Keratinocyte (primary cell): Measurements from ENCODE around the gene OTOGL. TPM values are rescaled to one million over a fixed set of nuclear protein-coding genes. Genes with fewer than 3 reads are reported as not detected.

Experiments used
- DNase-seq: peaks from one replicate; pipeline ENCODE4 v3.0.0-alpha.2; 2011; ENCODE audit warnings: low read depth, missing footprints, low spot score
- FAIRE-seq: peaks from 2 replicates; lab custom pipeline; 2011; peaks lifted over from hg19 to GRCh38; lab: Jason Lieb, UNC
- H2AFZ ChIP-seq: 2 replicates; pipeline ENCODE4 v1.6.0; 2012; ENCODE audit warnings: low read length, control low read depth, inconsistent platforms; ENCODE audit not compliant: control insufficient read depth
- H3K27ac ChIP-seq: 2 replicates; pipeline ENCODE4 v1.5.1; 2011; ENCODE audit warnings: low read length; ENCODE audit not compliant: control insufficient read depth, insufficient read depth
- H3K27me3 ChIP-seq: 3 replicates; pipeline ENCODE4 v1.6.0; 2011; ENCODE audit warnings: low read length; ENCODE audit not compliant: control insufficient read depth, insufficient read depth; ENCODE audit errors: extremely low read depth
- H3K36me3 ChIP-seq, 2 experiments: 2 replicates in 1 of 2; 3 replicates in 1 of 2; pipeline ENCODE4 v1.5.1; 2011; ENCODE audit warnings: low read length in 2 of 2, mild to moderate bottlenecking in 1 of 2; ENCODE audit not compliant: control insufficient read depth in 2 of 2, insufficient read depth in 2 of 2; ENCODE audit errors: extremely low read depth in 1 of 2
- H3K4me1 ChIP-seq: 3 replicates; pipeline ENCODE4 v1.5.1; 2011; ENCODE audit warnings: low read length; ENCODE audit not compliant: control insufficient read depth, insufficient read depth; ENCODE audit errors: extremely low read depth
- H3K4me2 ChIP-seq: 3 replicates; pipeline ENCODE4 v1.6.0; 2011; ENCODE audit warnings: low read depth, low read length; ENCODE audit not compliant: control insufficient read depth, insufficient read depth; ENCODE audit errors: extremely low read depth
- H3K4me3 ChIP-seq, 3 experiments: fragments of 200-600 bp in 1 of 3; sonication (generic) in 1 of 3; 2 replicates in 2 of 3; 3 replicates in 1 of 3; pipeline ENCODE4 v1.5.1; 2011 to 2016; ENCODE audit warnings: low read length in 3 of 3, mild to moderate bottlenecking in 3 of 3, control low read depth in 2 of 3, inconsistent platforms in 1 of 3, low read depth in 1 of 3, mixed read lengths in 1 of 3, mixed run types in 1 of 3, moderate library complexity in 1 of 3; ENCODE audit not compliant: control insufficient read depth in 2 of 3, insufficient read depth in 2 of 3; ENCODE audit errors: extremely low read depth in 1 of 3
- H3K79me2 ChIP-seq: 2 replicates; pipeline ENCODE4 v1.6.0; 2012; ENCODE audit warnings: low read length; ENCODE audit not compliant: control insufficient read depth, insufficient read depth
- H3K9ac ChIP-seq: 3 replicates; pipeline ENCODE4 v1.6.0; 2011; ENCODE audit warnings: low read length; ENCODE audit not compliant: control insufficient read depth, insufficient read depth; ENCODE audit errors: extremely low read depth
- H3K9me1 ChIP-seq: 3 replicates; pipeline ENCODE4 v1.6.0; 2011; ENCODE audit warnings: low read length; ENCODE audit not compliant: control insufficient read depth, insufficient read depth; ENCODE audit errors: extremely low read depth
- H3K9me3 ChIP-seq: 2 replicates; pipeline ENCODE4 v1.5.1; 2012; ENCODE audit warnings: low read depth, low read length; ENCODE audit not compliant: control insufficient read depth
- H4K20me1 ChIP-seq: 3 replicates; pipeline ENCODE4 v1.6.0; 2011; ENCODE audit warnings: low read length; ENCODE audit not compliant: control insufficient read depth, insufficient read depth; ENCODE audit errors: extremely low read depth
- EZH2 ChIP-seq: IDR thresholded peaks from one replicate; pipeline ENCODE4 v1.6.1; 2012; ENCODE audit warnings: inconsistent platforms, mild to moderate bottlenecking, low read length, moderate library complexity
- dilution Hi-C: fragments of 300-500 bp; cut with MboI; formaldehyde crosslinking; loops from one replicate; pipeline ENCODE4 v1.7.0; 2020; ENCODE audit warnings: low sequenced_read_pairs; ENCODE audit not compliant: extremely low pct_ligation_motif_present
- polyA plus RNA-seq, 5 experiments: library from polyadenylated mRNA; depleted of rRNA in 3 of 5; stranded (reverse) in 3 of 5; stranded (forward) in 1 of 5; unstranded in 1 of 5; fragments of >200 nt; gene quantifications; 1 replicate in 1 of 5; 2 replicates in 3 of 5; 3 replicates in 1 of 5; pipeline versions ENCODE4 v1.2.1 to v1.2.3, GENCODE V29; 2011 to 2012; ENCODE audit warnings: missing spikeins in 2 of 5, low read depth in 1 of 5, low replicate concordance in 1 of 5
- TF ChIP-seq, protein P1 (sequence below), 3 experiments: IDR thresholded peaks in 1 of 3; conservative IDR thresholded peaks in 1 of 3; optimal IDR thresholded peaks in 1 of 3; 2 replicates in 2 of 3; 3 replicates in 1 of 3; pipeline versions ENCODE3 to v1.5.1; 2011; ENCODE audit warnings: low read length in 3 of 3, mild to moderate bottlenecking in 3 of 3, moderate library complexity in 2 of 3, control low read depth in 1 of 3, inconsistent platforms in 1 of 3; ENCODE audit not compliant: insufficient read depth in 2 of 3; ENCODE audit errors: extremely low read depth in 1 of 3

Gene OTOGL
- polyA plus RNA-seq, 1 donor (not counting 4 experiments of a cell fraction or from before 2014, with no cell fraction given): 0.08 TPM

- Histone ChIP-seq H3K9ac (no peak overlapping the region), H3K9me3 (no peaks in the 10 kb centered on the region), H2AFZ (no peak overlapping the region), H3K4me2 (no peak overlapping the region), H4K20me1 (no peaks in the 10 kb centered on the region), H3K27ac (no peak overlapping the region), H3K9me1 (no peaks in the 10 kb centered on the region), H3K27me3 (no peaks in the 10 kb centered on the region), H3K36me3 (no peaks in the 10 kb centered on the region), H3K4me1 (no peaks in the 10 kb centered on the region), H3K79me2 (no peaks in the 10 kb centered on the region), H3K4me3 (no peak overlapping the region)
- TF ChIP-seq, protein P1, sequence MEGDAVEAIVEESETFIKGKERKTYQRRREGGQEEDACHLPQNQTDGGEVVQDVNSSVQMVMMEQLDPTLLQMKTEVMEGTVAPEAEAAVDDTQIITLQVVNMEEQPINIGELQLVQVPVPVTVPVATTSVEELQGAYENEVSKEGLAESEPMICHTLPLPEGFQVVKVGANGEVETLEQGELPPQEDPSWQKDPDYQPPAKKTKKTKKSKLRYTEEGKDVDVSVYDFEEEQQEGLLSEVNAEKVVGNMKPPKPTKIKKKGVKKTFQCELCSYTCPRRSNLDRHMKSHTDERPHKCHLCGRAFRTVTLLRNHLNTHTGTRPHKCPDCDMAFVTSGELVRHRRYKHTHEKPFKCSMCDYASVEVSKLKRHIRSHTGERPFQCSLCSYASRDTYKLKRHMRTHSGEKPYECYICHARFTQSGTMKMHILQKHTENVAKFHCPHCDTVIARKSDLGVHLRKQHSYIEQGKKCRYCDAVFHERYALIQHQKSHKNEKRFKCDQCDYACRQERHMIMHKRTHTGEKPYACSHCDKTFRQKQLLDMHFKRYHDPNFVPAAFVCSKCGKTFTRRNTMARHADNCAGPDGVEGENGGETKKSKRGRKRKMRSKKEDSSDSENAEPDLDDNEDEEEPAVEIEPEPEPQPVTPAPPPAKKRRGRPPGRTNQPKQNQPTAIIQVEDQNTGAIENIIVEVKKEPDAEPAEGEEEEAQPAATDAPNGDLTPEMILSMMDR (optimal IDR thresholded peaks at IDR 0.05 in 1 of 3, IDR thresholded peaks at IDR 0.05 in 1 of 3, conservative IDR thresholded peaks at IDR 0.05 in 1 of 3; ENCODE audit: extremely low read depth in 1 of 3, insufficient read depth in 2 of 3, low read length in 3 of 3): no peak
- TF ChIP-seq EZH2: no peak
- DNase-seq: no peak
- FAIRE-seq: no peak
- dilution Hi-C loops: no loop called here
Measured at GRCh38 chr12:80234667-80235066, 135.3 kb downstream of the OTOGL start.

DNA sequence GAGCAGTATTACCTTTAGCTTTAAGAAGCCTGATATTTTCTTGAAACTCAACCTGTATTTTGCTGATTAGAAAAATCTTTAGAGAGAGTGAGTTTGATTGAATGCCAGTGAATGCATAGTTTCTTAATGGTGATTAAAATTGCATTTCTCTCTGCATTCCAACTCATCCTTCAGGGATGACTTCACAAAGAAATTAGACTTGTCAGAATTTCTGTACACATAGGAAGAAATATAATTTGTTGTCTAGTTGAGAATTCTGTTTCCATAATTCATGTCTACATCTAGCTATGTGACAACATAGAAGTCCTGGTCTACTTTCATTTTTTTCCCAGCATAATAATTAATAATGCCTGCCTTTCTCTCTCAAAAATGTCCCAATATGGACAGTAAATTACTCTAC, 136.6 kb downstream of the OTOGL start:
- no peaks in the 10 kb centered on the region for H3K9me1 ChIP-seq
- H3K9ac ChIP-seq: no peak overlapping the region
- H3K36me3 ChIP-seq: no peaks in the 10 kb centered on the region
- dilution Hi-C loops: no loop called here
- H3K9me3 ChIP-seq: no peaks in the 10 kb centered on the region
- no peaks in the 10 kb centered on the region for H4K20me1 ChIP-seq
- no peaks in the 10 kb centered on the region for H3K27me3 ChIP-seq
- no peak overlapping the region for H3K4me3 ChIP-seq
- H2AFZ ChIP-seq: no peak overlapping the region
- no peak for FAIRE-seq
- DNase-seq: no peak
- H3K4me1 ChIP-seq: no peaks in the 10 kb centered on the region
- no peak overlapping the region for H3K4me2 ChIP-seq
- TF ChIP-seq EZH2: no peak
- TF ChIP-seq, protein P1 (optimal IDR thresholded peaks at IDR 0.05 in 1 of 3, IDR thresholded peaks at IDR 0.05 in 1 of 3, conservative IDR thresholded peaks at IDR 0.05 in 1 of 3; ENCODE audit: extremely low read depth in 1 of 3, insufficient read depth in 2 of 3, low read length in 3 of 3): no peak
- H3K27ac ChIP-seq: no peak overlapping the region
- H3K79me2 ChIP-seq: no peaks in the 10 kb centered on the region
